Central memory CD8-positive, alpha-beta T cell (primary cell): ENCODE data around the gene WNK2.

Experiments used
- ATAC-seq: fragments of 150-1000 bp; cut with Tn5 transposase; replicated peaks from 2 replicates; pipeline ENCODE4 v1.10.0; 2022; ENCODE audit warnings: mild to moderate bottlenecking, moderate FRiP score, moderate number of reproducible peaks; ENCODE audit not compliant: poor library complexity, severe bottlenecking; ENCODE audit errors: extremely low read depth
- DNase-seq, 2 donors: peaks; one replicate each; pipeline ENCODE4 v3.0.0; 2021; ENCODE audit warnings: low spot score in 2 of 2
- H3K27ac Mint-ChIP-seq: one replicate; pipeline ENCODE4 v1.8.0; 2022; ENCODE audit warnings: low read depth, mild to moderate bottlenecking, moderate library complexity, mixed read lengths
- H3K27me3 Mint-ChIP-seq: one replicate; pipeline ENCODE4 v1.8.0; 2022; ENCODE audit warnings: mixed read lengths
- H3K36me3 Mint-ChIP-seq: one replicate; pipeline ENCODE4 v1.8.0; 2022; ENCODE audit warnings: mild to moderate bottlenecking, moderate library complexity, mixed read lengths; ENCODE audit not compliant: insufficient read depth
- H3K4me1 Mint-ChIP-seq: one replicate; pipeline ENCODE4 v1.8.0; 2022; ENCODE audit warnings: mixed read lengths
- H3K4me3 Mint-ChIP-seq: one replicate; pipeline ENCODE4 v1.8.0; 2022; ENCODE audit warnings: mild to moderate bottlenecking, moderate library complexity, mixed read lengths
- H3K9me3 Mint-ChIP-seq: one replicate; pipeline ENCODE4 v1.8.0; 2022; ENCODE audit warnings: mixed read lengths

The WNK2 gene

DNA sequence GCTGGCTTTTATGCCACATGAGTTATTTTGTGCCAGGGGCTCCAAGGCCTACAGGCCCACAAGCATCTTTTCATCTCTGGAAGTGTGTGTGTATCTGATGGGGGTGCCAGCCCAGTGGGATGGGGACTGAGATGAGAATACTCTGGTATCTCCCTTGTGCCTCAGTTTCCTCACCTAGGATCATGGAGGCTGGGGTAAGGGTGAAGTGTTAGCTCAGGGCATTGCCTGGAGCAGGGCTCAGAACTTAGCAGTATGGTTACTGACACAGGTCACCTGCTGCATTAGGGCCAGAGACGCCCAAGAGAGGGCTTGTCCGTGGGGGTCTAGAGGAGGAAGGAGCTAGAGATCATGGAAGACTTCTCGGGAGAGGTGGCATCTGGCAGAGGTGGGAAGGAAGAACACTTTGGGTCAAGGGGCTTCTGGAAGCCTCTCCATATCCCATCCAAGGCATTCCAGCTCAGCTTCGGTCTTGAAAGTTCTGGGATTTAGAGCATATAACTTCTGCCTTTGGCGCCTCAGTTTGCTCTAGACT lies 742 bp upstream of the WNK2 start:
- peak overlapping the region; percentile 71 for H3K4me3 Mint-ChIP-seq
- H3K4me1 Mint-ChIP-seq = no peaks in the 10 kb centered on the region
- no peaks in the 10 kb centered on the region for H3K9me3 Mint-ChIP-seq
- DNase-seq = no peak
- H3K27me3 Mint-ChIP-seq = peaks cover 73% of the 10 kb centered on the region
- no peak for ATAC-seq
- H3K36me3 Mint-ChIP-seq = no peaks in the 10 kb centered on the region
- no peak overlapping the region for H3K27ac Mint-ChIP-seq

- Mint-ChIP-seq H3K36me3 (no peaks in the 10 kb centered on the region), H3K9me3 (no peaks in the 10 kb centered on the region), H3K27me3 (peaks cover 67% of the 10 kb centered on the region), H3K27ac (no peak overlapping the region), H3K4me1 (no peaks in the 10 kb centered on the region), H3K4me3 (peak overlapping the region; percentile 65)
- DNase-seq (no peak), ATAC-seq (peak; percentile 16)
Observed at GRCh38 chr9:93184432-93185265, 710 bp downstream of the WNK2 start.

DNA sequence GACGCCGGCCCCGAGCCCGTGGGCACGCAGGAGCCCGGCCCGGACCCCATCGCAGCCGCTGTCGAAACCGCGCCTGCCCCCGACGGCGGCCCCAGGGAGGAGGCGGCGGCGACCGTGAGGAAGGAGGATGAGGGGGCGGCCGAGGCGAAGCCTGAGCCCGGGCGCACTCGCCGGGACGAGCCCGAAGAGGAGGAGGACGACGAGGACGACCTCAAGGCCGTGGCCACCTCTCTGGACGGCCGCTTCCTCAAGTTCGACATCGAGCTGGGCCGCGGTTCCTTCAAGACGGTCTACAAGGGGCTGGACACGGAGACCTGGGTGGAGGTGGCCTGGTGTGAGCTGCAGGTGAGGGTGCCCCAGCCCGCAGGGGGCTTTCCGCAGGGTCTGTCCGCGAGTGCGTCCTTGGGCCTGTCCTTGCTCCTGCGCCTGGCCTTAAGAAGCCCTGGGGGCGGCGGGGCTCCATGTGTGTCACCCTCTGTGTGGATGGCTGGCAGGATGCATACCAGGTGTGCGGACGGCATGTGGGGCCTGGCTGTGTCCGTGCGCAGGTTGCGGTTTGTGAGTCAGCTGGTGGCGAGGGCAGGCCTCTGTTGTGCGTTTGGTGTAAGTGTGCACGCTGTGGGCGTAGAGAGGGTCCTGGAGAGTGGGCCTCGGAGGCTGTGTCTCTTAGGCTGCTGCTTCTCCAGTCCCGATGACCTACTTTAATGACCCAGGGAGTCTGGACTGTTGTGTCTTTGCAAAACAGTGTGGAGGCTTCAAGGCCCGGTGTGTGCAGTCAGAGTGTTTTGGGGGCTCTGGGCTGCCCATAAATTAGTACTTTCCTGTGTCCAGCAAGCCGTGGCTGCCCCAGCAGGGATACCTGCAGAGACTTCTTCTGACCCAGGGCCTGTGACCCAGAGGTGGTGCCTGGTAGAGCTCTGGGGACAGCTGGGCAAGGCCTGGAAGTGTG lies 1.6 kb downstream of the WNK2 start:
- Mint-ChIP-seq H3K27me3 (peaks cover 60% of the 10 kb centered on the region), H3K9me3 (no peaks in the 10 kb centered on the region), H3K4me1 (no peaks in the 10 kb centered on the region), H3K36me3 (no peaks in the 10 kb centered on the region), H3K4me3 (peak overlapping the region; percentile 31), H3K27ac (no peak overlapping the region)
- DNase-seq (no peak), ATAC-seq (no peak)

DNA sequence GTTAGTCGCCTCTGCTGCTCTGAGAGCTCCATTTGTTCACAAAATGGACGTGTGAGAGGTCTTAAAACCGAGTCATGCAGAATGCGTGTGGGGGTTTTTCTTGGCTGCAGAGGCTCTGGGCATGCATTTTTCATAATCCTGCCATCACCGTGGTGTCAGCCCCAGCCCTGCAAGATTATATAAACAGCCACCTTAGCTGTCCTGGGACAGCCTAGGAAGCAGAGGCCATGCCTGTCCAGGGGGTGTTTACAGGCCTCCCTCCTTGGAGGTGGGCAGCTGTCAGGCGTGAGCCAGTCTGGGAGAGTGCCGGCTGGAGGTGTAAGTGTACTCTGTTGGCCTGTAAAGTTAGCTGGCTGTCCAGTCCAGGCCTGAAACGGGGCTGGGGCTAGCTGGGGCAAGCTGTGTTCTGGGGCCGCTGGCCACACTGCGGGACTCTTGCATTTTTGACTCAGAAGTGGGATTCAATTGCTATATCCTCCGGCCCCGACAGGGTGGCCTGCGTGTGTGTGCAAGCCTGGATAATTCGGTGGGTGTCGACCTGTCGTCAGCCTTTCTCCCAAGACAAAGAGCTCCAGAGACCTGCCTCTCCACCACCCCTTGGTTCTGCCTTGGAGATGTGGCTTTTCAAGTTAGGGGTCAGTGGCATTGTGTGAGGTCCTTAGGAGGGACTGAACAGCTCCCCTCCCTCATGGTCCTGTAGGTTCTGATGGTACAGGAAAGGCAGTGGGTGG lies 2.4 kb downstream of the WNK2 start:
- no peak for DNase-seq
- no peak for ATAC-seq
- no peaks in the 10 kb centered on the region for H3K4me1 Mint-ChIP-seq
- no peak overlapping the region for H3K27ac Mint-ChIP-seq
- peaks cover 51% of the 10 kb centered on the region for H3K27me3 Mint-ChIP-seq
- no peaks in the 10 kb centered on the region for H3K36me3 Mint-ChIP-seq
- H3K9me3 Mint-ChIP-seq = no peaks in the 10 kb centered on the region
- peak overlapping the region; percentile 31 for H3K4me3 Mint-ChIP-seq

GRCh38 chr9:93187047-93187446 lies 3.1 kb downstream of the WNK2 start:
- Mint-ChIP-seq H3K27ac (no peak overlapping the region), H3K36me3 (no peaks in the 10 kb centered on the region), H3K4me1 (no peaks in the 10 kb centered on the region), H3K27me3 (peaks cover 45% of the 10 kb centered on the region), H3K9me3 (no peaks in the 10 kb centered on the region), H3K4me3 (no peak overlapping the region)
- ATAC-seq = no peak
- DNase-seq = no peak

GRCh38 chr9:93187574-93187973 lies 3.6 kb downstream of the WNK2 start:
- no peak for DNase-seq
- H3K27me3 Mint-ChIP-seq = peaks cover 40% of the 10 kb centered on the region
- H3K4me3 Mint-ChIP-seq = no peak overlapping the region

DNA sequence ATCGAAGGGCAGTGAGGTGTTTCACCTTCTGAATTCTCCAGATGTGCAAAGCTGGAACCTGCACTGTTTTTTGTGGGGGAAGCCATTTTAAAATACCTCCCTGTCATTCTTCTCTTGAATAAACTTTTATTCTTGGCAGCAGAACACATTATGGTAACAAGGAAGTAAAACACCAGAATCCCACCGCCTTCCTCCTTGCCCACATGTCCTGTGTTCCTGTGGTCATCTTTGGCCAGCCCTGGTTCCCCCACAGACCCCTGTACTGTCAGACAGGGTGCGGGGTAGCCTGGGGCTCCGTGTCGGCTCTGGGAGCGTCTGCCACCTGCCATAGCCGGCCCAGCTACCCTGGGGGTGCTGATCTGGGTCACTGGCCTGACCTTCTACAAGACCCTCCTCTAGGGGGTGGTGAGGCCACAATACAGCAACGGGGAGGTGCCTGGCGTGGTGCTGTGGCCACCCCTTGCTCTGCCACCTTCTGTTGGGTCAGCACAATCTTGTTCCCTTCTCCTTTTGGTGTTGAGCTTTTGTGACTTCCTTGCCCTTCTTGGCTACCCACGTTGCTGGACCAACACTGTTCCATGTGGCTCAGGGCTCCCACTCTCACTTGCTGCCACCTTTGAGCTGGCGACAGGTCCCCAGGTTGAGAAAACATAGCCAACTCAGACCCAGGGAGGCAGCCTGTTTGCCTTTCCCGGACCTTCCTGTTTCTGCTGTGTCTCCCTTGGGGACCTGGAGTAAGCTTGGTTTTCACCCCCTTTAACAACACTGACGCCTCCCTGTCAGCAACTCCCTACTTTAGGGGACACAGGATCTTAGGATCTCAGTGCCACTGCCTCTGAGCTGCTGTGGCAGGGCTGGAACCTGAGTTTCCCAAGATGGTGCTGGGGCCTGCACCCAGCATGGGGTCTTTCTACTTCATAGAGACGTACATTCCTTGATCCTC lies 4.8 kb downstream of the WNK2 start:
- ATAC-seq = no peak
- H3K9me3 Mint-ChIP-seq = no peaks in the 10 kb centered on the region
- H3K36me3 Mint-ChIP-seq = no peaks in the 10 kb centered on the region
- DNase-seq = no peak
- no peaks in the 10 kb centered on the region for H3K4me1 Mint-ChIP-seq
- no peak overlapping the region for H3K27ac Mint-ChIP-seq
- H3K27me3 Mint-ChIP-seq = peaks cover 28% of the 10 kb centered on the region
- no peak overlapping the region for H3K4me3 Mint-ChIP-seq

More at GRCh38 chr9:93187574-93187973, 3.6 kb downstream of the WNK2 start:
- Mint-ChIP-seq H3K9me3 (no peaks in the 10 kb centered on the region), H3K4me1 (no peaks in the 10 kb centered on the region), H3K36me3 (no peaks in the 10 kb centered on the region), H3K27ac (no peak overlapping the region)
- ATAC-seq = no peak

- H3K4me3 Mint-ChIP-seq = no peak overlapping the region
- no peaks in the 10 kb centered on the region for H3K4me1 Mint-ChIP-seq
- no peaks in the 10 kb centered on the region for H3K36me3 Mint-ChIP-seq
- H3K27ac Mint-ChIP-seq = no peak overlapping the region
- no peak for ATAC-seq
- H3K9me3 Mint-ChIP-seq = no peaks in the 10 kb centered on the region
- DNase-seq = no peak
- H3K27me3 Mint-ChIP-seq = peaks cover 28% of the 10 kb centered on the region
Observed at GRCh38 chr9:93189369-93190132, 5.6 kb downstream of the WNK2 start.

GRCh38 chr9:93190133-93190525 lies 6.2 kb downstream of the WNK2 start:
- H3K36me3 Mint-ChIP-seq = no peaks in the 10 kb centered on the region
- DNase-seq = no peak
- H3K4me1 Mint-ChIP-seq = no peaks in the 10 kb centered on the region
- ATAC-seq = no peak
- H3K4me3 Mint-ChIP-seq = no peak overlapping the region
- H3K9me3 Mint-ChIP-seq = no peaks in the 10 kb centered on the region
- H3K27me3 Mint-ChIP-seq = peaks cover 28% of the 10 kb centered on the region
- no peak overlapping the region for H3K27ac Mint-ChIP-seq

GRCh38 chr9:93190656-93191353 lies 6.9 kb downstream of the WNK2 start:
- Mint-ChIP-seq H3K4me1 (no peaks in the 10 kb centered on the region), H3K27me3 (peaks cover 26% of the 10 kb centered on the region), H3K9me3 (no peaks in the 10 kb centered on the region), H3K4me3 (no peak overlapping the region), H3K27ac (no peak overlapping the region), H3K36me3 (no peaks in the 10 kb centered on the region)
- DNase-seq = no peak
- ATAC-seq = no peak

DNA sequence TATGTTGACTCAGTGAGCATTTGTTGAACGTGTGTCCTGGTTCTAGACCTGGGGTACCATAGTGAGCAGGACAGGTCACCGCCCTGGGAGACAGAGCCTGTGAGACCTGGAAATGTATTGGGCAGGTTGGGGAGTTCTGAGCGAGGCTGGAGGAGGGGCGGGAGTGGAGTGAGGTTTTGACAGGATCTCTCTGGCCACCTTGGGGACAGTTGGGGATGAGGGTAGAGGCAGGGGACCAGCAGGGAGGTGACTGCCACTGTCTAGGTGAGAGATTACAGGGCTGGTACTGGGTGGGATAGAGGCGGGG lies 7.4 kb downstream of the WNK2 start:
- Mint-ChIP-seq H3K4me3 (no peak overlapping the region), H3K9me3 (no peaks in the 10 kb centered on the region), H3K27me3 (peaks cover 21% of the 10 kb centered on the region), H3K4me1 (no peaks in the 10 kb centered on the region), H3K36me3 (no peaks in the 10 kb centered on the region), H3K27ac (no peak overlapping the region)
- DNase-seq = no peak
- no peak for ATAC-seq
